ENCODE data around the gene TIMP3.
"Not testable (repeated sequence)": the region's sequence is repeated elsewhere in the genome, so short reads cannot be mapped to it uniquely, and the experiment has no call there.

TIMP3 gene

DNA sequence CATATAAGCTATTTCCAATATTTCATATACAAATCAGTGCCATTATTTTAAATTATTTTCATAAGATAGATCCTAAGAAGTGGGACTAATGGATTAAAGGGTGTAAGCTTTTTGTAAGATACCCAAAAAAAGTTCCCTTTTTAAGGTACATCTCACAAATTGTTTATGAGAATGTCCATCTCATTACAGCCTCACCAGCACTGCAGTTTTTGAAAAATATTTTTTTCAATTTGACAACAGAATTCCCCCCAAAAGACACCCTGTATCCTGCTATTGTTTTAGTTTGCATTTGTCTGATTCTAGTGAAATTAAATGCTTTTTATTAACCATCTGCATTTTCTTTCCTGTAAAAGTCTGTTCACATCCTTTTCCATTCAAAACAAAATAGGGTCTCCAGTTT lies 69.0 kb downstream of the TIMP3 start:
- H3K27me3 ChIP-seq (ENCODE audit: insufficient read depth, insufficient read length): no peaks in the 10 kb centered on the region
- H3K9ac ChIP-seq (ENCODE audit: insufficient read length, low read depth): no peak overlapping the region
- no peaks in the 10 kb centered on the region for H3K9me3 ChIP-seq (ENCODE audit: insufficient read depth, low read length)
- H3K4me1 ChIP-seq (ENCODE audit: insufficient read depth, insufficient read length): no peaks in the 10 kb centered on the region
- H3K36me3 ChIP-seq (ENCODE audit: insufficient read depth, insufficient read length, low read length): no peaks in the 10 kb centered on the region
- DNase-seq (ENCODE audit: low read depth, low spot score): no peak
- no peak overlapping the region for H3K4me3 ChIP-seq (ENCODE audit: insufficient read length, low read depth)
- no peak for TF ChIP-seq ZNF274 (IDR thresholded peaks at IDR 0.05; ENCODE audit: low read depth, low read length)
- TF ChIP-seq YY1 (IDR thresholded peaks at IDR 0.05; ENCODE audit: insufficient read depth, insufficient read length): no peak
- no peak for TF ChIP-seq SUZ12 (IDR thresholded peaks at IDR 0.05; ENCODE audit: extremely low read depth, insufficient read depth, insufficient read length)

DNA sequence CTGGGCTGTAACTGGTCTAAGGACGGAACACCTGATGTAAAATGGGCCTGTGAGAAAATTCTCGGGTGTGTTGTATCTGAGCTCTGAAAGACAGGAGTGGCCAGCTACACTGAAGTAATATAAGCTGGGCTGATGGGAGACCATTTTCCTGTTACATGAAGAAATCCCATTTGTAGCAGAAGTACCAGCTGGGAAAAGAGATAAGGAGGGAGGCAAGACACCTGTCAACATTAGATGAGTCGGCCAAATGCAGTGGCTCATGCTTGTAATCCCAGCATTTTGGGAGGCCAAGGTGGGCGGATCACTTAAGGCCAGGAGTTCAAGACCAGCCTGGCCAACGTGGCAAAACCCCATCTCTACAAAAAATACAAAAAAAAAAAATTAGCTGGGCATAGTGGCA lies 72.1 kb downstream of the TIMP3 start:
- not testable (repeated sequence) for H3K9me3 ChIP-seq (ENCODE audit: insufficient read depth, low read length); H3K4me1 ChIP-seq (ENCODE audit: insufficient read depth, insufficient read length); DNase-seq (ENCODE audit: low read depth, low spot score)

GRCh38 chr22:32874385-32874784 lies 72.9 kb downstream of the TIMP3 start:
- Histone ChIP-seq H3K9ac (ENCODE audit: insufficient read length, low read depth) (no peak overlapping the region), H3K9me3 (ENCODE audit: insufficient read depth, low read length) (no peaks in the 10 kb centered on the region), H3K4me3 (ENCODE audit: insufficient read length, low read depth) (no peak overlapping the region), H3K36me3 (ENCODE audit: insufficient read depth, insufficient read length, low read length) (no peaks in the 10 kb centered on the region), H3K4me1 (ENCODE audit: insufficient read depth, insufficient read length) (no peaks in the 10 kb centered on the region), H3K27me3 (ENCODE audit: insufficient read depth, insufficient read length) (no peaks in the 10 kb centered on the region)
- DNase-seq (ENCODE audit: low read depth, low spot score): no peak
- no peak for TF ChIP-seq ZNF274 (IDR thresholded peaks at IDR 0.05; ENCODE audit: low read depth, low read length)
- TF ChIP-seq SUZ12 (IDR thresholded peaks at IDR 0.05; ENCODE audit: extremely low read depth, insufficient read depth, insufficient read length): no peak
- no peak for TF ChIP-seq YY1 (IDR thresholded peaks at IDR 0.05; ENCODE audit: insufficient read depth, insufficient read length)

More for the DNA sequence above, 72.1 kb downstream of the TIMP3 start:
- not testable (repeated sequence) for H3K27me3 ChIP-seq (ENCODE audit: insufficient read depth, insufficient read length); H3K9ac ChIP-seq (ENCODE audit: insufficient read length, low read depth); H3K36me3 ChIP-seq (ENCODE audit: insufficient read depth, insufficient read length, low read length); H3K4me3 ChIP-seq (ENCODE audit: insufficient read length, low read depth)

- no peaks in the 10 kb centered on the region for H3K4me1 ChIP-seq (ENCODE audit: insufficient read depth, insufficient read length)
Observed at GRCh38 chr22:32874976-32875375, 73.5 kb downstream of the TIMP3 start.

DNA sequence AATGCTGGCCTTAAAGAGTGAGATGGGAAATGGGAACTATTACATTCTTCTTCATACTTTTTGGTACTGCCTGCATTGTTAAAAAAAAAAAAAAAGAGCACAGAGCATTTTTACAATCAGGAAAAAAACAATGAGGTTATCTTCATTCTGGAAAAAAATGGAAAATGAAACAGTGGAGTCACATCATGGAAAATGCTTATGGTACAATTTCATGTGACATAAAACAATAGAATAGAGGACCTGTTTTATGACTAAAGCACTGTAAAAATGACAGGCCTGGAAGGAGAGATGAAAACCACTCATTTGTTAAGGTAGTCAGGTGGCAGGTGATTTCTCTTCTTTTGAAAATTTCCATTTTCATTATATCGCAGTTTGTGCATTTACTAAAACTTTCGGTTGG lies 75.0 kb downstream of the TIMP3 start:
- H3K36me3 ChIP-seq (ENCODE audit: insufficient read depth, insufficient read length, low read length): no peaks in the 10 kb centered on the region
- TF ChIP-seq YY1 (IDR thresholded peaks at IDR 0.05; ENCODE audit: insufficient read depth, insufficient read length) (no peak), ZNF274 (IDR thresholded peaks at IDR 0.05; ENCODE audit: low read depth, low read length) (no peak), SUZ12 (IDR thresholded peaks at IDR 0.05; ENCODE audit: extremely low read depth, insufficient read depth, insufficient read length) (no peak)
- H3K27me3 ChIP-seq (ENCODE audit: insufficient read depth, insufficient read length): no peaks in the 10 kb centered on the region
- H3K4me3 ChIP-seq (ENCODE audit: insufficient read length, low read depth): no peak overlapping the region
- DNase-seq (ENCODE audit: low read depth, low spot score): no peak
- no peak overlapping the region for H3K9ac ChIP-seq (ENCODE audit: insufficient read length, low read depth)
- H3K9me3 ChIP-seq (ENCODE audit: insufficient read depth, low read length): no peaks in the 10 kb centered on the region
- no peaks in the 10 kb centered on the region for H3K4me1 ChIP-seq (ENCODE audit: insufficient read depth, insufficient read length)

More at GRCh38 chr22:32874976-32875375, 73.5 kb downstream of the TIMP3 start:
- Histone ChIP-seq H3K27me3 (ENCODE audit: insufficient read depth, insufficient read length) (no peaks in the 10 kb centered on the region), H3K9me3 (ENCODE audit: insufficient read depth, low read length) (no peaks in the 10 kb centered on the region), H3K4me3 (ENCODE audit: insufficient read length, low read depth) (no peak overlapping the region), H3K9ac (ENCODE audit: insufficient read length, low read depth) (no peak overlapping the region), H3K36me3 (ENCODE audit: insufficient read depth, insufficient read length, low read length) (no peaks in the 10 kb centered on the region)
- TF ChIP-seq YY1 (IDR thresholded peaks at IDR 0.05; ENCODE audit: insufficient read depth, insufficient read length): no peak
- TF ChIP-seq ZNF274 (IDR thresholded peaks at IDR 0.05; ENCODE audit: low read depth, low read length): no peak
- TF ChIP-seq SUZ12 (IDR thresholded peaks at IDR 0.05; ENCODE audit: extremely low read depth, insufficient read depth, insufficient read length): no peak
- DNase-seq (ENCODE audit: low read depth, low spot score): no peak

DNA sequence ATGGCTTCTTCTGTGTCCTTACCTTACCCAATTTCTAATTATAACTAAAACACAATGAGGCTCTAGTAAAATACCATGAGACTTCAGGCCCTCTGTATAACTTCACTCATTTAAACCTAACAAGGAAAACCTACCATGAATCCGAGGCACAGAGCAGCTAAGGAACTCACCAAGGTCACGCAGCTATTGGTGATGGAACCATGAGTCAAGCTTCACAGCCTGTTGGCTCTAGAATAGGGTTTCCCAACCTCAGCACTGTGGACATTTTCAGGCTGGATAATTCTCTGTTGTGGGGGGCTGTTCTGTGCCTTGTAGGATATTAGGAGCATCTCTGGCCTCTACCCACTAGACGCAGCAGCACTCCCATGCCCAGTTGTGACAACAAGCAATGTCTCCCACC lies 75.7 kb downstream of the TIMP3 start:
- TF ChIP-seq YY1 (IDR thresholded peaks at IDR 0.05; ENCODE audit: insufficient read depth, insufficient read length) (no peak), SUZ12 (IDR thresholded peaks at IDR 0.05; ENCODE audit: extremely low read depth, insufficient read depth, insufficient read length) (no peak), ZNF274 (IDR thresholded peaks at IDR 0.05; ENCODE audit: low read depth, low read length) (no peak)
- Histone ChIP-seq H3K4me3 (ENCODE audit: insufficient read length, low read depth) (no peak overlapping the region), H3K9ac (ENCODE audit: insufficient read length, low read depth) (no peak overlapping the region), H3K27me3 (ENCODE audit: insufficient read depth, insufficient read length) (no peaks in the 10 kb centered on the region), H3K36me3 (ENCODE audit: insufficient read depth, insufficient read length, low read length) (no peaks in the 10 kb centered on the region), H3K9me3 (ENCODE audit: insufficient read depth, low read length) (no peaks in the 10 kb centered on the region), H3K4me1 (ENCODE audit: insufficient read depth, insufficient read length) (no peaks in the 10 kb centered on the region)
- DNase-seq (ENCODE audit: low read depth, low spot score): no peak

DNA sequence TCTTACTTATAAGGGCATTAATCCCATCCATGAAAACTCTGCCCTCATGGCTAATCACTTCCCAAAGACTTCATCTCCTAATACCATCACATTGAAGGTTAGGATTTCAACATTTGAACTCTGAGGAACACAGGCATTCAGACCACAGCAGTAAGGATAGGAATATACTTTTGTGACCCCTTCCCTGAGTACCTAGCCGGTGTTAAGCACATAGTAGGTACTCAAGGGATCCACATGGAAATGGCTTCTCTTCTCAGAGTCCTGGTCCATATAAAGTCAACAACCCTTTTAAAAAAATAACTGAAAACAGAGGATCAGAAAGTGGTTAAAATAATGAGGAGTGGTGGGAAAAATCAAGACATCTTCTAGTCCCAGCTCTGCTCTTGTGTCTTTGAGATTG lies 78.0 kb downstream of the TIMP3 start:
- TF ChIP-seq ZNF274 (IDR thresholded peaks at IDR 0.05; ENCODE audit: low read depth, low read length) (no peak), SUZ12 (IDR thresholded peaks at IDR 0.05; ENCODE audit: extremely low read depth, insufficient read depth, insufficient read length) (no peak), YY1 (IDR thresholded peaks at IDR 0.05; ENCODE audit: insufficient read depth, insufficient read length) (no peak)
- Histone ChIP-seq H3K9me3 (ENCODE audit: insufficient read depth, low read length) (no peaks in the 10 kb centered on the region), H3K4me1 (ENCODE audit: insufficient read depth, insufficient read length) (no peaks in the 10 kb centered on the region), H3K4me3 (ENCODE audit: insufficient read length, low read depth) (no peak overlapping the region), H3K9ac (ENCODE audit: insufficient read length, low read depth) (no peak overlapping the region), H3K27me3 (ENCODE audit: insufficient read depth, insufficient read length) (no peaks in the 10 kb centered on the region), H3K36me3 (ENCODE audit: insufficient read depth, insufficient read length, low read length) (no peaks in the 10 kb centered on the region)
- DNase-seq (ENCODE audit: low read depth, low spot score): no peak

GRCh38 chr22:32880061-32880460 lies 78.6 kb downstream of the TIMP3 start:
- no peak overlapping the region for H3K9ac ChIP-seq (ENCODE audit: insufficient read length, low read depth)
- TF ChIP-seq ZNF274 (IDR thresholded peaks at IDR 0.05; ENCODE audit: low read depth, low read length): no peak
- TF ChIP-seq SUZ12 (IDR thresholded peaks at IDR 0.05; ENCODE audit: extremely low read depth, insufficient read depth, insufficient read length): no peak
- no peak for TF ChIP-seq YY1 (IDR thresholded peaks at IDR 0.05; ENCODE audit: insufficient read depth, insufficient read length)
- no peak for DNase-seq (ENCODE audit: low read depth, low spot score)
- H3K27me3 ChIP-seq (ENCODE audit: insufficient read depth, insufficient read length): no peaks in the 10 kb centered on the region
- no peaks in the 10 kb centered on the region for H3K4me1 ChIP-seq (ENCODE audit: insufficient read depth, insufficient read length)
- no peak overlapping the region for H3K4me3 ChIP-seq (ENCODE audit: insufficient read length, low read depth)
- no peaks in the 10 kb centered on the region for H3K36me3 ChIP-seq (ENCODE audit: insufficient read depth, insufficient read length, low read length)
- H3K9me3 ChIP-seq (ENCODE audit: insufficient read depth, low read length): no peaks in the 10 kb centered on the region
